Measurements from ENCODE around the gene NRXN3. TPM values are rescaled to one million over a fixed set of nuclear protein-coding genes. Genes with fewer than 3 reads are reported as not detected.
A peak's percentile ranks its signal among the peaks of the same experiment; 100 is the strongest.

NRXN3 gene
- total and polyA plus RNA-seq, 2 of the 13 experiments (the other 11 are each of a cell fraction or from before 2014, with no cell fraction given): 0.03 TPM; not detected in 1

DNA sequence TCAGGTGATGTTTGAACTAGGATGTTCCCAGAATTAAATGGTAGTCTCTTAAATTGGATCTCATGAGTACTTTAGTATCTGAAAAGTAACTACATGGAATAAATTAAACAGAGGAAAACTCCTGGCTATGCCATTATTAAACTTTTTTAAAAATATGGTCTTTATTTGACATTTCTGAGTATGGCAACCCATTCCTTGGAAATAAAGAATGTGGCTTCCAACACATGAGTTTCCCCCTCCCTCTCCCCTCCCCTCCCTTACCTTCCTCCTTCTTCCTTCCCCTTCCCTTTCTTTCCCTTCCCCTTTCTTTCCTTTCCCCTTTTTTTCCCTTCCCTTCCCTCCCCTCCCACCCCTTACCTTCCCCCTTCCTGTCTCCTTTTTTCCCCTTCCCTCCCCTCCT is 1100.9 kb downstream of the NRXN3 start:
- H4K20me1 ChIP-seq (ENCODE audit: insufficient read depth, low read length): no peaks in the 10 kb centered on the region
- CTCF ChIA-PET (ENCODE audit: low intra/inter-chr PET ratio, low total read pairs): no interaction called here
- no peak overlapping the region for H2AFZ ChIP-seq (ENCODE audit: low read length)
- no peak overlapping the region for H3K27ac ChIP-seq (ENCODE audit: extremely low read length, insufficient read depth, low read length)
- H3K9ac ChIP-seq (ENCODE audit: insufficient read depth, low read depth, low read length): no peak overlapping the region
- no peaks in the 10 kb centered on the region for H3K27me3 ChIP-seq (ENCODE audit: control insufficient read depth in 1 of 2, insufficient read depth in 2 of 2, low read length in 2 of 2)
- peaks cover 27% of the 10 kb centered on the region for H3K9me3 ChIP-seq (ENCODE audit: low read length)
- H3K36me3 ChIP-seq (replicated peaks in 1 of 2; ENCODE audit: control insufficient read depth in 1 of 2, insufficient read depth in 2 of 2, low read length in 2 of 2): no peaks in the 10 kb centered on the region
- ATAC-seq (no peak), FAIRE-seq (no peak), DNase-seq (ENCODE audit: low spot score) (no peak)
- H3K79me2 ChIP-seq (ENCODE audit: insufficient read depth, low read length): no peaks in the 10 kb centered on the region
- TF ChIP-seq HNRNPK (IDR thresholded peaks at IDR 0.05; ENCODE audit: low read depth, low read length, poor library complexity, severe bottlenecking) (peak; percentile 90), IKZF1 (IDR thresholded peaks at IDR 0.05) (no peak), KLF13 (CRISPR knock-in tag; IDR thresholded peaks at IDR 0.05) (no peak)
- TF ChIP-seq, protein P1, sequence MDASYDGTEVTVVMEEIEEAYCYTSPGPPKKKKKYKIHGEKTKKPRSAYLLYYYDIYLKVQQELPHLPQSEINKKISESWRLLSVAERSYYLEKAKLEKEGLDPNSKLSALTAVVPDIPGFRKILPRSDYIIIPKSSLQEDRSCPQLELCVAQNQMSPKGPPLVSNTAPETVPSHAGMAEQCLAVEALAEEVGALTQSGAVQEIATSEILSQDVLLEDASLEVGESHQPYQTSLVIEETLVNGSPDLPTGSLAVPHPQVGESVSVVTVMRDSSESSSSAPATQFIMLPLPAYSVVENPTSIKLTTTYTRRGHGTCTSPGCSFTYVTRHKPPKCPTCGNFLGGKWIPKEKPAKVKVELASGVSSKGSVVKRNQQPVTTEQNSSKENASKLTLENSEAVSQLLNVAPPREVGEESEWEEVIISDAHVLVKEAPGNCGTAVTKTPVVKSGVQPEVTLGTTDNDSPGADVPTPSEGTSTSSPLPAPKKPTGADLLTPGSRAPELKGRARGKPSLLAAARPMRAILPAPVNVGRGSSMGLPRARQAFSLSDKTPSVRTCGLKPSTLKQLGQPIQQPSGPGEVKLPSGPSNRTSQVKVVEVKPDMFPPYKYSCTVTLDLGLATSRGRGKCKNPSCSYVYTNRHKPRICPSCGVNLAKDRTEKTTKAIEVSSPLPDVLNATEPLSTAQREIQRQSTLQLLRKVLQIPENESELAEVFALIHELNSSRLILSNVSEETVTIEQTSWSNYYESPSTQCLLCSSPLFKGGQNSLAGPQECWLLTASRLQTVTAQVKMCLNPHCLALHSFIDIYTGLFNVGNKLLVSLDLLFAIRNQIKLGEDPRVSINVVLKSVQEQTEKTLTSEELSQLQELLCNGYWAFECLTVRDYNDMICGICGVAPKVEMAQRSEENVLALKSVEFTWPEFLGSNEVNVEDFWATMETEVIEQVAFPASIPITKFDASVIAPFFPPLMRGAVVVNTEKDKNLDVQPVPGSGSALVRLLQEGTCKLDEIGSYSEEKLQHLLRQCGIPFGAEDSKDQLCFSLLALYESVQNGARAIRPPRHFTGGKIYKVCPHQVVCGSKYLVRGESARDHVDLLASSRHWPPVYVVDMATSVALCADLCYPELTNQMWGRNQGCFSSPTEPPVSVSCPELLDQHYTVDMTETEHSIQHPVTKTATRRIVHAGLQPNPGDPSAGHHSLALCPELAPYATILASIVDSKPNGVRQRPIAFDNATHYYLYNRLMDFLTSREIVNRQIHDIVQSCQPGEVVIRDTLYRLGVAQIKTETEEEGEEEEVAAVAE (CRISPR knock-in tag; IDR thresholded peaks at IDR 0.05; ENCODE audit: borderline replicate concordance): no peak
- POLR2A ChIA-PET: no interaction called here
- H3K4me3 ChIP-seq (replicated peaks in 1 of 3; ENCODE audit: insufficient read depth in 1 of 3, low read depth in 2 of 3, low read length in 3 of 3): no peak overlapping the region
- BruUV-seq (replicated peaks): no TSS peak
- intact Hi-C loops (cut with micrococcal nuclease; ENCODE audit: unreplicated experiment) (no loop called here), in situ Hi-C loops (cut with HindIII; ENCODE audit: extremely low pct_ligation_motif_present, low pct_unique_long_range_greater_than_20kb) (no loop called here)
- no peak overlapping the region for H3K4me2 ChIP-seq (ENCODE audit: low read depth, low read length)
- no peaks in the 10 kb centered on the region for H3K4me1 ChIP-seq (ENCODE audit: insufficient read depth, low read length)

Measured in HepG2 (cell line).